Measurements from ENCODE around the gene RFPL1. TPM values are rescaled to one million over a fixed set of nuclear protein-coding genes. Genes with fewer than 3 reads are reported as not detected.

The RFPL1 gene
- total and polyA plus RNA-seq, 2 of the 13 experiments (the other 11 are each of a cell fraction or from before 2014, with no cell fraction given): not detected

DNA sequence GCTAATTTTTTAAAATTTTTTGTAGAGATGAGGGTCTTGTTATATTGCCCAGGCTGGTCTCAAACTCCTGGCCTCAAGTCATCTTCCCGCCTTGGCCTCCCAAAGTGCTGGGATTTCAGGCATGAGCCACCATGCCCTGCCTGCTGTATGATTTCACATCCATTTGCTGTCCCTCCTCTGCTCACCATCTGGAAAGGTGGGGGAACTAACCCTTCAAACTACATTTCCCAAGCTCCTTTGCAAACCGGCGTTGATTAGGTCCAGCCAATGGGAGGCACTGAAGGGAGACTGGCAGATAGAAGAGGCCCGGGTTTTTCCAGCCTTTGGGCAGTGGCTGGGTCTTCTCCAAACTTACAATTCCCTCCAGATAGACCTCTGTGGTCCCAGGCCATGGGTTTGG lies 19.3 kb downstream of the RFPL1 start (continued):
- TF ChIP-seq, protein P1, sequence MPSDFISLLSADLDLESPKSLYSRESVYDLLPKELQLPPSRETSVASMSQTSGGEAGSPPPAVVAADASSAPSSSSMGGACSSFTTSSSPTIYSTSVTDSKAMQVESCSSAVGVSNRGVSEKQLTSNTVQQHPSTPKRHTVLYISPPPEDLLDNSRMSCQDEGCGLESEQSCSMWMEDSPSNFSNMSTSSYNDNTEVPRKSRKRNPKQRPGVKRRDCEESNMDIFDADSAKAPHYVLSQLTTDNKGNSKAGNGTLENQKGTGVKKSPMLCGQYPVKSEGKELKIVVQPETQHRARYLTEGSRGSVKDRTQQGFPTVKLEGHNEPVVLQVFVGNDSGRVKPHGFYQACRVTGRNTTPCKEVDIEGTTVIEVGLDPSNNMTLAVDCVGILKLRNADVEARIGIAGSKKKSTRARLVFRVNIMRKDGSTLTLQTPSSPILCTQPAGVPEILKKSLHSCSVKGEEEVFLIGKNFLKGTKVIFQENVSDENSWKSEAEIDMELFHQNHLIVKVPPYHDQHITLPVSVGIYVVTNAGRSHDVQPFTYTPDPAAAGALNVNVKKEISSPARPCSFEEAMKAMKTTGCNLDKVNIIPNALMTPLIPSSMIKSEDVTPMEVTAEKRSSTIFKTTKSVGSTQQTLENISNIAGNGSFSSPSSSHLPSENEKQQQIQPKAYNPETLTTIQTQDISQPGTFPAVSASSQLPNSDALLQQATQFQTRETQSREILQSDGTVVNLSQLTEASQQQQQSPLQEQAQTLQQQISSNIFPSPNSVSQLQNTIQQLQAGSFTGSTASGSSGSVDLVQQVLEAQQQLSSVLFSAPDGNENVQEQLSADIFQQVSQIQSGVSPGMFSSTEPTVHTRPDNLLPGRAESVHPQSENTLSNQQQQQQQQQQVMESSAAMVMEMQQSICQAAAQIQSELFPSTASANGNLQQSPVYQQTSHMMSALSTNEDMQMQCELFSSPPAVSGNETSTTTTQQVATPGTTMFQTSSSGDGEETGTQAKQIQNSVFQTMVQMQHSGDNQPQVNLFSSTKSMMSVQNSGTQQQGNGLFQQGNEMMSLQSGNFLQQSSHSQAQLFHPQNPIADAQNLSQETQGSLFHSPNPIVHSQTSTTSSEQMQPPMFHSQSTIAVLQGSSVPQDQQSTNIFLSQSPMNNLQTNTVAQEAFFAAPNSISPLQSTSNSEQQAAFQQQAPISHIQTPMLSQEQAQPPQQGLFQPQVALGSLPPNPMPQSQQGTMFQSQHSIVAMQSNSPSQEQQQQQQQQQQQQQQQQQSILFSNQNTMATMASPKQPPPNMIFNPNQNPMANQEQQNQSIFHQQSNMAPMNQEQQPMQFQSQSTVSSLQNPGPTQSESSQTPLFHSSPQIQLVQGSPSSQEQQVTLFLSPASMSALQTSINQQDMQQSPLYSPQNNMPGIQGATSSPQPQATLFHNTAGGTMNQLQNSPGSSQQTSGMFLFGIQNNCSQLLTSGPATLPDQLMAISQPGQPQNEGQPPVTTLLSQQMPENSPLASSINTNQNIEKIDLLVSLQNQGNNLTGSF (CRISPR knock-in tag; IDR thresholded peaks at IDR 0.05): no peak
- TF ChIP-seq ZNF160 (CRISPR knock-in tag; IDR thresholded peaks at IDR 0.05) (no peak), ZNF431 (CRISPR knock-in tag; IDR thresholded peaks at IDR 0.05; ENCODE audit: borderline replicate concordance, low read depth) (no peak), ZNF264 (CRISPR knock-in tag; IDR thresholded peaks at IDR 0.05) (no peak), NFRKB (IDR thresholded peaks at IDR 0.05) (no peak), ZNF567 (CRISPR knock-in tag; IDR thresholded peaks at IDR 0.05; ENCODE audit: borderline replicate concordance) (no peak), ERF (CRISPR knock-in tag; IDR thresholded peaks at IDR 0.05) (no peak), BATF2 (CRISPR knock-in tag; IDR thresholded peaks at IDR 0.05) (no peak), PHF21A (CRISPR knock-in tag; IDR thresholded peaks at IDR 0.05) (no peak), MXD4 (CRISPR knock-in tag; IDR thresholded peaks at IDR 0.05) (no peak), BRD4 (CRISPR knock-in tag; IDR thresholded peaks at IDR 0.05) (no peak), DNMT3B (CRISPR knock-in tag; conservative IDR thresholded peaks at IDR 0.05) (no peak), HHEX (CRISPR knock-in tag; IDR thresholded peaks at IDR 0.05) (no peak), TAF1 (CRISPR knock-in tag; IDR thresholded peaks at IDR 0.05) (no peak), KLF12 (CRISPR knock-in tag; IDR thresholded peaks at IDR 0.05; ENCODE audit: borderline replicate concordance) (no peak), REXO4 (CRISPR knock-in tag; IDR thresholded peaks at IDR 0.05; ENCODE audit: borderline replicate concordance) (no peak), THRA (CRISPR knock-in tag; IDR thresholded peaks at IDR 0.05; ENCODE audit: borderline replicate concordance) (no peak), SMAD1 (CRISPR knock-in tag; IDR thresholded peaks at IDR 0.05; ENCODE audit: borderline replicate concordance, low read depth) (no peak), RXRB (CRISPR knock-in tag; IDR thresholded peaks at IDR 0.05; ENCODE audit: borderline replicate concordance) (no peak), HIVEP1 (CRISPR knock-in tag; IDR thresholded peaks at IDR 0.05) (no peak), ZNF17 (CRISPR knock-in tag; IDR thresholded peaks at IDR 0.05) (no peak), ZNF251 (CRISPR knock-in tag; IDR thresholded peaks at IDR 0.05) (no peak), CERS6 (CRISPR knock-in tag; IDR thresholded peaks at IDR 0.05) (no peak), TBL1XR1 (IDR thresholded peaks at IDR 0.05; ENCODE audit: borderline replicate concordance, low read length, partially characterized antibody) (no peak)
- TF ChIP-seq, protein P2, sequence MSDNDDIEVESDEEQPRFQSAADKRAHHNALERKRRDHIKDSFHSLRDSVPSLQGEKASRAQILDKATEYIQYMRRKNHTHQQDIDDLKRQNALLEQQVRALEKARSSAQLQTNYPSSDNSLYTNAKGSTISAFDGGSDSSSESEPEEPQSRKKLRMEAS (IDR thresholded peaks at IDR 0.05): no peak
